GM12878 (cell line): ENCODE measurements around the gene ADAMTS5. TPM values are rescaled to one million over a fixed set of nuclear protein-coding genes. Genes with fewer than 3 reads are reported as not detected.

ENCODE experiments used
- ATAC-seq: fragments of 200-7000 bp; cut with Tn5 transposase; 3 replicates; pipeline ENCODE4 v1.9.1; 2020; ENCODE audit warnings: mild to moderate bottlenecking, moderate library complexity
- BruUV-seq: library from RNA; stranded (reverse); fragments of 400-500 nt; replicated peaks from 2 replicates; lab custom pipeline; 2021; lab: Mats Ljungman, UMichigan
- CTCF ChIA-PET: fragments of 300-600 bp; sonication (Branson Sonifier 250); formaldehyde crosslinking; extraction: SDS; loops from one replicate; lab custom pipeline; 2021; ENCODE audit warnings: inconsistent platforms; lab: Yijun Ruan, JAX
- POLR2A ChIA-PET: fragments of 350-600 bp; formaldehyde crosslinking; extraction: SDS; loops from one replicate; lab custom pipeline; 2021; ENCODE audit warnings: inconsistent platforms; lab: Charles Lee
- RAD21 ChIA-PET: fragments of 300-600 bp; sonication (Branson Sonifier 250); formaldehyde crosslinking; loops from one replicate; lab custom pipeline; 2023; ENCODE audit warnings: antibody characterized with exemption; ENCODE audit not compliant: unreplicated experiment; lab: Charles Lee
- SMC1A ChIA-PET: fragments of 300-600 bp; sonication (Branson Sonifier 250); formaldehyde crosslinking; loops from one replicate; lab custom pipeline; 2023; ENCODE audit not compliant: unreplicated experiment, uncharacterized antibody; lab: Charles Lee
- DNase-seq: peaks from one replicate; pipeline ENCODE4 v3.0.0-alpha.2; 2011; ENCODE audit warnings: low read depth, low spot score
- FAIRE-seq: peaks from 3 replicates; lab custom pipeline; 2011; peaks lifted over from hg19 to GRCh38; lab: Jason Lieb, UNC
- H2AFZ ChIP-seq: 2 replicates; pipeline ENCODE4 v1.6.0; 2011; ENCODE audit warnings: low read depth, low read length, control low read depth; ENCODE audit not compliant: control insufficient read depth
- H3K27ac ChIP-seq: 2 replicates; pipeline ENCODE4 v1.5.1; 2011; ENCODE audit warnings: control low read depth; ENCODE audit not compliant: control insufficient read depth, insufficient read depth
- H3K27me3 ChIP-seq, 2 experiments: replicated peaks in 1 of 2; 2 replicates each; pipeline versions ENCODE4 v1.6.0 to v1.6.1; 2011; ENCODE audit warnings: low read length in 1 of 2; ENCODE audit not compliant: control insufficient read depth in 2 of 2, insufficient read depth in 2 of 2
- H3K36me3 ChIP-seq, 2 experiments: 2 replicates each; pipeline ENCODE4 v1.5.1; 2011; ENCODE audit warnings: low read length in 1 of 2; ENCODE audit not compliant: control insufficient read depth in 2 of 2, insufficient read depth in 2 of 2
- H3K4me1 ChIP-seq: 2 replicates; pipeline ENCODE4 v1.6.1; 2011; ENCODE audit warnings: mild to moderate bottlenecking, low read length, moderate library complexity, mixed read lengths; ENCODE audit not compliant: control insufficient read depth, insufficient read depth
- H3K4me2 ChIP-seq: 2 replicates; pipeline ENCODE4 v1.6.0; 2011; ENCODE audit warnings: control low read depth; ENCODE audit not compliant: control insufficient read depth, insufficient read depth
- H3K4me3 ChIP-seq: fragments of 200-600 bp; sonication (generic); 2 replicates; pipeline ENCODE4 v1.5.1; 2016
- H3K79me2 ChIP-seq: 2 replicates; pipeline ENCODE4 v1.6.0; 2011; ENCODE audit warnings: low read length; ENCODE audit not compliant: control insufficient read depth, insufficient read depth
- H3K9ac ChIP-seq: 2 replicates; pipeline ENCODE4 v1.8.0; 2011; ENCODE audit warnings: low read length, control low read depth, mixed read lengths; ENCODE audit not compliant: control insufficient read depth, insufficient read depth
- H3K9me3 ChIP-seq: replicated peaks from 3 replicates; pipeline ENCODE4 v1.5.1; 2011; ENCODE audit warnings: mild to moderate bottlenecking, low read length; ENCODE audit not compliant: control insufficient read depth, insufficient read depth
- H4K20me1 ChIP-seq: 2 replicates; pipeline ENCODE4 v1.6.0; 2011; ENCODE audit not compliant: control insufficient read depth, insufficient read depth
- EP300 ChIP-seq, 2 experiments: fragments of 150-350 bp in 1 of 2; IDR thresholded peaks; 2 replicates each; pipeline ENCODE4 v1.6.1; 2011 to 2012; ENCODE audit warnings: low read depth in 2 of 2, low read length in 2 of 2, borderline replicate concordance in 1 of 2, improper control_type of control experiment in 1 of 2, inconsistent platforms in 1 of 2; ENCODE audit not compliant: control insufficient read depth in 1 of 2
- TCF3 ChIP-seq: IDR thresholded peaks from 2 replicates; pipeline ENCODE4 v1.6.1; 2012; ENCODE audit warnings: low read depth, mild to moderate bottlenecking, low read length, borderline replicate concordance; ENCODE audit not compliant: insufficient read depth
- WGBS: methylation state at CpG from one replicate; pipeline ENCODE4 v1.1.6; 2016; ENCODE audit warnings: low lambda C conversion rate; ENCODE audit not compliant: insufficient replicate concordance, insufficient coverage; ENCODE audit errors: missing lambda C conversion rate; 5-methylcytosine and 5-hydroxymethylcytosine counted together
- in situ Hi-C: fragments of 300-500 bp; cut with MboI; formaldehyde crosslinking; loops from 9 replicates; pipeline ENCODE4 v1.14.3; 2018; ENCODE audit warnings: mixed read lengths
- intact Hi-C: fragments of 100-400 bp; cut with micrococcal nuclease; formaldehyde crosslinking; loops from one replicate; pipeline ENCODE4 v1.14.2; 2022; ENCODE audit not compliant: unreplicated experiment
- polyA plus RNA-seq, 11 experiments: library from polyadenylated mRNA; depleted of rRNA in 4 of 11; unstranded in 6 of 11; stranded (reverse) in 5 of 11; fragments of >200 nt; fragmentation: Nextera tagmentation in 4 of 11; fragmentation: Illumina TruSeq in 1 of 11; extraction: Ambion mirVana in 4 of 11; extraction: Trizol in 1 of 11; gene quantifications; 1 replicate in 1 of 11; 2 replicates in 10 of 11; pipeline versions ENCODE4 v1.2.1 to v1.2.3, GENCODE V29; 2011 to 2016; ENCODE audit warnings: inconsistent platforms in 2 of 11, missing spikeins in 2 of 11, low read depth in 1 of 11
- total RNA-seq, 4 experiments: library from RNA; depleted of rRNA in 3 of 4; stranded (reverse); fragments of >200 nt in 3 of 4; fragmentation: Illumina TruSeq in 1 of 4; extraction: Trizol in 1 of 4; gene quantifications; 2 replicates each; pipeline versions ENCODE4 v1.2.1 to v1.2.3, GENCODE V29; 2013 to 2021
- TF ChIP-seq, protein P1 (sequence below): IDR thresholded peaks from 2 replicates; pipeline ENCODE4 v1.6.1; 2011; ENCODE audit warnings: mild to moderate bottlenecking, low read depth, low read length, moderate library complexity; ENCODE audit not compliant: insufficient replicate concordance
- TF ChIP-seq, protein P2 (sequence below): IDR thresholded peaks from 2 replicates; pipeline ENCODE4 v1.6.1; 2011; ENCODE audit warnings: borderline replicate concordance, low read depth, mild to moderate bottlenecking, moderate library complexity, mixed read lengths, low read length; ENCODE audit not compliant: insufficient read depth; ENCODE audit errors: extremely low read length

ADAMTS5 gene
- total and polyA plus RNA-seq, 10 of the 15 experiments (the other 5 are each of a cell fraction or from before 2014, with no cell fraction given) = not detected

DNA sequence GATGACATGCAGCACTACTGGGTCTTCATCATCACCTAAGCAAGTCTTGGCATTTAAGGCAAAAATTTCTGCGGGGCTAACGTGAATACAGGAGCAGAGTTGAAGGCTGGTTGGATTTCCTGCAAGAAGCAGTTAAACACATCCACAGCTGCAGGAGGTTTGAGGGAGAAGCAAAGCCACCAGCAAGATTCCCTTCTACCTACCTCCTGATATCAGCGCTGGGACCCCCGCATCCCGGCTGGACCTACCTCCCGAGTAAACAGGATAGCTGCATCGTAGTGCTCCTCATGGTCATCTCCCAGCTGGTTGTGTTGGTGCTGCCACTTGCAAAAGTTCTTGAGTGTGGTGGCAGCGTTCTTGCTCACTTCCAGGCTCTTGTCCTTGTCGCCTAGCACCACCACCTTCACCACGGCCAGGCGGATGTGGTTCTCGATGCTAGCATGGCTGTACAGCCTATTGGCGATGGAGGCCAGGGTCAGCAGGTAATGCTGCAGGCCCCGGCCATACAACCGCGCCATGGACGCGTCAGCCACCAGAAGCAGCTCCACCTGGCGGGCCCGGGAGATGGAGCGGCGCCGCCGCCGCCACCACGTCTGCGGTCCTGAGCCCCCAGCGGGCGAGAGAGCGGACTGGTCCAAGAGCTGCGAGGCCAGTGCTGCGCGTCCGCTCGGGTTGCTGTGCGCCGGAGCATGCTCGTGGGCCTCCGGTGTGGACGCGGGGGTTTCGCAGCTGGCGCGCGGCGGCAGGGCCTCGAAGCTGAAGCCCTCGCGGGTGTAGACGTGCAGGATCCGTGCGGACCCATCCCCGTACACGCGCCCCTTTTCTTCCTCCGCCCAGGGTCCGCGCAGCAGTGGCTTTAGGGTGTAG is 1.6 kb downstream of the ADAMTS5 start:
- intact Hi-C loops = no loop called here
- H3K36me3 ChIP-seq = no peaks in the 10 kb centered on the region
- ChIA-PET POLR2A (no interaction called here), SMC1A (no interaction called here), CTCF (no interaction called here), RAD21 (no interaction called here)
- FAIRE-seq (no peak), DNase-seq (no peak), ATAC-seq (no peak)
- H3K4me1 ChIP-seq = no peaks in the 10 kb centered on the region
- 69% methylated on average over 46 of the region's 58 CpGs for WGBS
- H3K27ac ChIP-seq = no peak overlapping the region
- H3K4me2 ChIP-seq = no peak overlapping the region
- in situ Hi-C loops = no loop called here
- H3K9me3 ChIP-seq = no peaks in the 10 kb centered on the region; the same call in 2 of the 3 replicates
- H3K9ac ChIP-seq = no peak overlapping the region
- no peak overlapping the region for H3K4me3 ChIP-seq
- no peaks in the 10 kb centered on the region for H4K20me1 ChIP-seq
- H3K79me2 ChIP-seq = no peaks in the 10 kb centered on the region
- H3K27me3 ChIP-seq = no peaks in the 10 kb centered on the region
- no TSS peak for BruUV-seq
- TF ChIP-seq, protein P1, sequence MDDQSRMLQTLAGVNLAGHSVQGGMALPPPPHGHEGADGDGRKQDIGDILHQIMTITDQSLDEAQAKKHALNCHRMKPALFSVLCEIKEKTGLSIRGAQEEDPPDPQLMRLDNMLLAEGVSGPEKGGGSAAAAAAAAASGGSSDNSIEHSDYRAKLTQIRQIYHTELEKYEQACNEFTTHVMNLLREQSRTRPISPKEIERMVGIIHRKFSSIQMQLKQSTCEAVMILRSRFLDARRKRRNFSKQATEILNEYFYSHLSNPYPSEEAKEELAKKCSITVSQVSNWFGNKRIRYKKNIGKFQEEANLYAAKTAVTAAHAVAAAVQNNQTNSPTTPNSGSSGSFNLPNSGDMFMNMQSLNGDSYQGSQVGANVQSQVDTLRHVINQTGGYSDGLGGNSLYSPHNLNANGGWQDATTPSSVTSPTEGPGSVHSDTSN = no peak
- TF ChIP-seq, protein P2, sequence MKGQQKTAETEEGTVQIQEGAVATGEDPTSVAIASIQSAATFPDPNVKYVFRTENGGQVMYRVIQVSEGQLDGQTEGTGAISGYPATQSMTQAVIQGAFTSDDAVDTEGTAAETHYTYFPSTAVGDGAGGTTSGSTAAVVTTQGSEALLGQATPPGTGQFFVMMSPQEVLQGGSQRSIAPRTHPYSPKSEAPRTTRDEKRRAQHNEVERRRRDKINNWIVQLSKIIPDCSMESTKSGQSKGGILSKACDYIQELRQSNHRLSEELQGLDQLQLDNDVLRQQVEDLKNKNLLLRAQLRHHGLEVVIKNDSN = no peak
- TF ChIP-seq EP300 (IDR thresholded peaks at IDR 0.05; ENCODE audit: borderline replicate concordance in 1 of 2, control insufficient read depth in 1 of 2, low read depth in 2 of 2, low read length in 2 of 2) = no peak
- TF ChIP-seq TCF3 = no peak
- TF ChIP-seq, all 136 proteins: peak for 0
- H2AFZ ChIP-seq = no peak overlapping the region
